GM12865 (cell line): ENCODE data around the gene FAM210B.

Experiments
- DNase-seq: peaks from one replicate; pipeline ENCODE4 v3.0.0; 2010; ENCODE audit warnings: low read depth
- H3K4me3 ChIP-seq: 2 replicates; pipeline ENCODE4 v1.5.1; 2011; ENCODE audit warnings: mild to moderate bottlenecking, low read depth, low read length, control low read depth
- CTCF ChIP-seq: IDR thresholded peaks from 2 replicates; pipeline ENCODE4 v1.5.1; 2011; ENCODE audit warnings: low read length, control low read depth, low read depth, inconsistent platforms; ENCODE audit not compliant: insufficient read depth; ENCODE audit errors: missing control alignments

Gene FAM210B

GRCh38 chr20:56360133-56360907 is 1.5 kb downstream of the FAM210B start:
- no peak for DNase-seq
- no peak for TF ChIP-seq CTCF
- H3K4me3 ChIP-seq: no peak overlapping the region

- TF ChIP-seq CTCF: no peak
- H3K4me3 ChIP-seq: no peak overlapping the region
- DNase-seq: no peak
These were observed 2.1 kb downstream of the FAM210B start for GRCh38 chr20:56360908-56361205.

- TF ChIP-seq CTCF: no peak
- no peak overlapping the region for H3K4me3 ChIP-seq
- DNase-seq: no peak
These were observed 3.1 kb downstream of the FAM210B start for GRCh38 chr20:56361900-56362299.

- no peak for TF ChIP-seq CTCF
- DNase-seq: no peak
- no peak overlapping the region for H3K4me3 ChIP-seq
These were observed 4.1 kb downstream of the FAM210B start for GRCh38 chr20:56362833-56363413.

GRCh38 chr20:56363491-56363890 is 4.7 kb downstream of the FAM210B start:
- DNase-seq: no peak
- no peak overlapping the region for H3K4me3 ChIP-seq
- TF ChIP-seq CTCF: no peak

- DNase-seq: no peak
- TF ChIP-seq CTCF: no peak
- H3K4me3 ChIP-seq: no peak overlapping the region
These were observed 9.8 kb downstream of the FAM210B start for GRCh38 chr20:56368351-56369134.
